GM21825 (cell line): ENCODE results near the gene COL27A1.

ENCODE experiments used
- ATAC-seq: cut with Tn5 transposase; IDR thresholded peaks from one replicate; pipeline ENCODE4 v1.9.1; 2021; ENCODE audit warnings: mild to moderate bottlenecking, moderate library complexity; ENCODE audit not compliant: unreplicated experiment

Gene COL27A1

GRCh38 chr9:114202849-114203248 is 47.5 kb downstream of the COL27A1 start:
- ATAC-seq: no peak

DNA sequence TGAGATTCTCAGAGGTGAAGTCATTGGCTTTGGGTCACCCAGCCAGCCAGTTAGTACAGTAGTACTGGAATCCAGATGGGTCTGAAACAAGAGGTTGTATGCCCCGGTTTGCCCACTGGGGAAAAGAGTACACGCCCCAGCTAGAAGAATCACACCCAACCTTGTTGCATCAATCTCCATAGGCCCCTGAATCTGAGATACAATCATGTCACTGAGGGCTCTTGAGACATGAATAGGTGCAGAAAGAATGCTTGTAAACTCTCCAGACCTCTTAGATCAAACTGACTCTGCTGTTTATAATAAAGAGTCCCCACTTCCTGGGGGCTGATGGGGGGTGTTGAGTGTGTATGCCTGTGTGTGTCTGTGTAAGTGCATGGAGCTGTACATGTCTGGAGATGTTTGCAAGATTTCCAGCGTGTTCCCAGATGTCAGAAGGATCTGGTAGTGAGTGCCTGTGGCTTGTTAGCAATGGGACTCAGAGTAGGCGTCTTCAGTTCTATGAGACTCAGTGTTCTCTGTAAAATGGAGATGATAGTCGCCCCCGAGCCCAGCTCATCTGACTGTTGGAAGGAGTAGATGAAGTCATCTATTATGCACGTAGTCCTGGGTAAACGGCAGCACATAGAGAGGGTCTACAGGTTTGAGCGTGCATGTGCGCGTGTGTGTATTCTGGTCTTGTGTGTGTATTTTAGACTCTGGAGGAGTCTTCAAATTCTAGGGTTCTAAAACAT is 48.2 kb downstream of the COL27A1 start:
- ATAC-seq: no peak

GRCh38 chr9:114204265-114204664 is 48.9 kb downstream of the COL27A1 start:
- no peak for ATAC-seq

DNA sequence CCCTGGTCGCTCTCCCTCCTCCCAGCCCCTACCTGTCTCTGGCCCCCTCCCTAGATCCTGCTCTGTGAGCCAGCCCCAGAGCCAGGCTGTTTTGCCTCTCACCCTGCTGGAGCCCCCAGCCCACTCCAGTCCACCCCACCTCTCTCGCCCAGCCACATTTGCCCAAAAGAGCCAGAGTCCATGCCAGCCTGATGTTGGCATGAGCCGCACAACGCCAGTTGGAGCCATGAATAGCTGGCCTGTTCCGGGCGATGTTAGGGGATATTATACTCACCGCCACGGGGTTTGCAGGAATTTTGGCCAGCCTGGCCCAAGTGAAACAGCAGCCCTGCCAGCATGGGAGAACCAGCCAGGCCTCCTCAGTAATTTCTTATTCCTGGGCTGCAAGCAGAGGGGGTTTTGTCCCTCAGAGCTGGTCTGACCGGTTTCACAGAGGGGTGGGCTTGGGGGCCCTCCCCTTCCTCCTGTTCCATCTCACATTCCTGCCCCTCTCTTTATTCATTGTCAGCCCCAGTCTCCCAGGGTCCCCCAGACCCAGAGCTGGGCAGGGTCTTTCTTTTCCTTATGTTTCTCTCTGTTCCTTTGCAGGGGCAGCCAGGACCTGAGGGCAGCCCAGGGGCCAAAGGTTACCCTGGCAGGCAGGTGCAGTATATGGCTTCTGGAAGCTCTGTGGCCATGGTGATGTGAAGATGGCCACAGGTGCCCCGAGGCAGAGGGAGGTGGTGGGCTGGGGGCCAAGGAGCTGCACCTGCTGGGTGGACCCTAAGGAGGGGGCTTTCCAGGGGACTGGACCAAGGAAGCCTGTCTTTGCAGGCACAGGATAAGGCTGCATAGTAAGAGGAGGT is 50.1 kb downstream of the COL27A1 start:
- ATAC-seq: no peak

DNA sequence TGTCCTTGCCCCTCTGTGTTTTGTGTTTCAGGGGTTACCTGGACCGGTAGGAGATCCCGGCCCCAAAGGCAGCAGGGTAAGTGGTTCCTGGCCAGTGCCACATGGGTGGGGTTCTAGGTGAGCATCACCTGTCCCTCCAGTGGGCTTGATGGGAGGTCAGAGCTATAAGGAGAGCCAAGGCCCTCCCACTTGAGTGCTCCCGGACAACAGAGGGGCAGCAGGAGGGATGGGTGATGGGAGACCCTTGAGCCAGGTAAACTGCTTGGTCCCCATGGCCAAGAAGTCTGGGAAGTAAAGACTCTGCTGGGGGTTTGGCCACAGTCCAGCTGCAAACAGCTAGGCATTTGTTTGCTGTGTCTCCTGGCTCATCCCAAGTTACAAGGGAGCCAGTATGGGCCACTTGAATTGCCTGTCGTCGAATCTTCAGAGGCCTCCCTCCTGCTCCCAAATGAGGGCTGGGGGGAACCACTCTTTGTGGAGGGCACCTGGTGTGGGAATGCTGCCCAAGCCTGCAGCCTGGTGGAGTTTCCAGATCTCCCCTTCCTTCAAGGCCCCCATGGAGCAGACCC is 51.0 kb downstream of the COL27A1 start:
- ATAC-seq: no peak

GRCh38 chr9:114207034-114207810 is 51.9 kb downstream of the COL27A1 start:
- ATAC-seq: no peak

DNA sequence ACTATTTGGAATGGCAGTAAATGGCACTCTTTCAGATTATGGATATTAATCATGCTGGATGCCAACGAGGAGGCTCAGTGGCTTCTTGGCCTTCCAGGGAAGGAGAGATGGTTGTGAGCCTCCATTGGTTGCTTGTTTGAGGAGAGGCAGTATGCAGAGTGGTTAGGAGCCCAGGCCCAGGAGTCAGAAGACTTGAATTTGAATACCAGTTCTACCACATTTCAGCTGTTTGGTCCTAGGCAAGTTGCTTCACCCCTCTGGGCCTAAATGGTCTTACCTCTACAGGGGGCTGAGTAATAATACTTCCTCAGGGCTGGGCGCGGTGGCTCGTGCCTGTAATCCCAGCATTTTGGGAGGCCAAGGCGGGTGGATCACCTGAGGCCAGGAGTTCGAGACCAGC is 52.5 kb downstream of the COL27A1 start:
- ATAC-seq: no peak

DNA sequence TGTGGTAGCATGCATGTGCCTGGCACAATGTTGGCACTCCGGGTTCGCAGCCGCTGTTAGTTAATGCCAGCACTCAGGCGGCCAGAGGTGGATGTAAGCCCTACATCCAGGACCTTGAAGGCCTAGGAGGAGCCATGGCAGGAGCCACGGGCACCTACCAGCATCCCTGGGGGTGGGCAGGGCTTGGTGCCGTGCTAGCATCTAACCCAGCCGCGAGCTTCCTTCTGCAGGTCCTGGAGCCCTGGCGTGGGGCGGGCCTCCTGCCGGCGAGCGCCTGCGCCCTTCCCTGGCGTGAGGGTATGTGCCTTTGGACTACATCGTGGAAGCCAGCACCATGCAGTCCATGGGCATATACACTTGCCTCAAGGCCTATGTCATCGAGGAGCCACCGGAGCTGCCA is 53.8 kb downstream of the COL27A1 start:
- no peak for ATAC-seq

DNA sequence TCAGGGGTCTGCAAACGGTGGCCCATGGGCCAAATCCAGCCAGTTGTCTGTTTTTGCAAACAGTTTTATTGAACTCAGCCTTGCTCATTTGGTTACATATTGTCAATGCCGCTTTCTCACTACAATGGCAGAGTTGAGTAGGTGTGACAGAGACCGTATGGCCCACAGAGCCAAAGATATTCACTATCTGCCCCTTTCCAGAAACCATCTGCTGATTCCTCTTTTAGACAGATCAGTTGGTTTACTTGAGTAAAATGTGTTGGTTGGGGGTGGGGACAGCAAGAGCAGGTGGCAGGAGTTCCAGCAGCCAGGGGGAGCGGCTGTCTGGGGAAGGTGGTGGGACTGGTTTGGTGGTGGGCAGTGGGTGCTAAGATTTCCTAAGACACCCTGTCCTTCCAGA is 54.8 kb downstream of the COL27A1 start:
- ATAC-seq: no peak

GRCh38 chr9:114210691-114211276 is 55.4 kb downstream of the COL27A1 start:
- ATAC-seq: no peak

- no peak for ATAC-seq
Observed at GRCh38 chr9:114212826-114213225, 57.5 kb downstream of the COL27A1 start.

- no peak for ATAC-seq
Observed at GRCh38 chr9:114213566-114213965, 58.2 kb downstream of the COL27A1 start.

- no peak for ATAC-seq
Observed at GRCh38 chr9:114214181-114214580, 58.8 kb downstream of the COL27A1 start.

GRCh38 chr9:114214686-114215414 is 59.5 kb downstream of the COL27A1 start:
- ATAC-seq: no peak

GRCh38 chr9:114216081-114216480 is 60.7 kb downstream of the COL27A1 start:
- no peak for ATAC-seq

GRCh38 chr9:114216976-114217375 is 61.6 kb downstream of the COL27A1 start:
- ATAC-seq: no peak

DNA sequence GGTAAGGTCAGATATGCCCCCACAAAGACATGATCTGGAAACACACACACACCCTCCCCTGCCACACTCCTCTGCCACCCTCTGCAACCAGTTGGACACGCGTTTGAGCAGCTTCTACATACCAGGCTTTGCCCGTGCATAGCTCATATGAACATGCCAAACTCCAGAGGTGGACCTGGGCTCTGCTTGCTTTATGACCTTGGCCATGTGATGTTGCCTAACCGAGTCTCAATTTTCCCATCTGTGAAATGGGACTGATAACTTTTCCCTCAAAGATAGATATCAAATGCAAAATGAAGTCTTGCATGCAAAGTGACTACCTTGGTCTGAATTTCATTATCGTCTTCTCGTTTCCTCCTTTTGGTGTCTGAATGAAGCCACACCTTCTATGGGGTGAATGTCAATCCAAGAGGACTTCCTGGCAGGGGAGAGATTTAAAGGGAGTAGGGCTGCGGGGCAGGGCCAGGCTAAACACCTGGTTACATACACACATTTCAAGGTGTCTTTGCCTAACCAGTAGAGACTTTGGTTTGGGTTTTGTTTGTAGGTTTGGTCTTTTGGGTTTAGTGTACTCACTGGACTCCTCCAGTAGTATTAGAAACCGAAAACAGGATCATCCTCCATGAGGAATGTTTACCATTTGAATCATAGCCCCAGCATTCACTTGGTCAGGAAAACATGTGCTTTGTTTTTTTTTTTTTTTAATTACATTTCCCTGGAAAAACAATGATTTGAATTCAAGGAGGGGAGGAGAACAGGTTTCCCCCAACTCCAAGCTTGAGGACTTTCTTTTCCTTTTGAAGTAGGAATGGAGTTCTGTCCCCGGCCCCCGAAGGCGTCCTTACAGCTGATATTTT is 63.2 kb downstream of the COL27A1 start:
- ATAC-seq: no peak

- no peak for ATAC-seq
Observed at GRCh38 chr9:114220061-114220541, 64.8 kb downstream of the COL27A1 start.
